Caco-2 (cell line): ENCODE measurements around the gene TRAF3IP1. TPM values are rescaled to one million over a fixed set of nuclear protein-coding genes. Genes with fewer than 3 reads are reported as not detected.
A peak's percentile ranks its signal among the peaks of the same experiment; 100 is the strongest.
"Not testable (repeated sequence)": the region's sequence is repeated elsewhere in the genome, so short reads cannot be mapped to it uniquely, and the experiment has no call there.

Experiments used
- BruUV-seq: library from RNA; stranded (reverse); fragments of 400-500 nt; replicated peaks from 2 replicates; lab custom pipeline; 2021; lab: Mats Ljungman, UMichigan
- CTCF ChIA-PET: fragments of 300-600 bp; sonication (Branson Sonifier 250); formaldehyde crosslinking; loops from one replicate; lab custom pipeline; 2022; ENCODE audit warnings: antibody characterized with exemption; lab: Charles Lee
- POLR2A ChIA-PET: fragments of 300-600 bp; sonication (Branson Sonifier 250); formaldehyde crosslinking; loops from one replicate; lab custom pipeline; 2022; ENCODE audit warnings: antibody characterized with exemption; lab: Charles Lee
- DNase-seq, 2 experiments: peaks; one replicate each; pipeline versions ENCODE4 v3.0.0 to v3.0.0-alpha.2; 2020 to 2022
- H3K27me3 ChIP-seq: replicated peaks from 2 replicates; pipeline ENCODE4 v1.6.0; 2011; ENCODE audit warnings: low read length; ENCODE audit not compliant: control insufficient read depth, insufficient read depth
- H3K36me3 ChIP-seq: 2 replicates; pipeline ENCODE4 v1.5.1; 2011; ENCODE audit warnings: low read length; ENCODE audit not compliant: control insufficient read depth, insufficient read depth
- H3K4me1 ChIP-seq: fragments of 250-450 bp; sonication (Bioruptor Pico); 2 replicates; pipeline ENCODE4 v1.5.1; 2020; ENCODE audit warnings: mild to moderate bottlenecking
- H3K4me3 ChIP-seq: 2 replicates; pipeline ENCODE4 v1.5.1; 2011; ENCODE audit warnings: low read depth, mild to moderate bottlenecking, control low read depth, low read length
- H3K9me3 ChIP-seq: fragments of 250-450 bp; sonication (Bioruptor Pico); 2 replicates; pipeline ENCODE4 v1.5.1; 2020; ENCODE audit warnings: mild to moderate bottlenecking, moderate library complexity
- H3K27ac Mint-ChIP-seq: one replicate; pipeline ENCODE4 v1.8.0; 2022; ENCODE audit warnings: mixed read lengths; ENCODE audit not compliant: unreplicated experiment
- H3K27me3 Mint-ChIP-seq: one replicate; pipeline ENCODE4 v1.8.0; 2022; ENCODE audit warnings: mixed read lengths; ENCODE audit not compliant: insufficient read depth, unreplicated experiment
- H3K36me3 Mint-ChIP-seq: one replicate; pipeline ENCODE4 v1.8.0; 2022; ENCODE audit warnings: mild to moderate bottlenecking, mixed read lengths; ENCODE audit not compliant: insufficient read depth, unreplicated experiment
- H3K4me1 Mint-ChIP-seq: one replicate; pipeline ENCODE4 v1.8.0; 2022; ENCODE audit warnings: low read depth, mixed read lengths; ENCODE audit not compliant: unreplicated experiment
- H3K4me3 Mint-ChIP-seq: one replicate; pipeline ENCODE4 v1.8.0; 2022; ENCODE audit warnings: mild to moderate bottlenecking, moderate library complexity, mixed read lengths; ENCODE audit not compliant: unreplicated experiment
- H3K9me3 Mint-ChIP-seq: one replicate; pipeline ENCODE4 v1.8.0; 2022; ENCODE audit warnings: mixed read lengths; ENCODE audit not compliant: unreplicated experiment
- intact Hi-C: fragments of 100-400 bp; cut with micrococcal nuclease; formaldehyde crosslinking; loops from one replicate; pipeline ENCODE4 v1.10.0; 2022; ENCODE audit not compliant: unreplicated experiment
- total RNA-seq: library from RNA; stranded (reverse); gene quantifications from 2 replicates; pipeline ENCODE4 v1.2.3, GENCODE V29; 2022
- TF ChIP-seq, protein P1 (sequence below), 2 experiments: fragments of 200-600 bp in 1 of 2; IDR thresholded peaks; 1 replicate in 1 of 2; 2 replicates in 1 of 2; pipeline versions ENCODE4 v1.5.1 to v1.8.0; 2011 to 2022; ENCODE audit warnings: antibody characterized with exemption in 1 of 2, control low read depth in 1 of 2, inconsistent platforms in 1 of 2, low read depth in 1 of 2, low read length in 1 of 2, mild to moderate bottlenecking in 1 of 2, moderate library complexity in 1 of 2; ENCODE audit not compliant: insufficient read depth in 1 of 2, severe bottlenecking in 1 of 2, unreplicated experiment in 1 of 2

The TRAF3IP1 gene
- total RNA-seq, 1 experiment from 2014 or later = 7.4 TPM

DNA sequence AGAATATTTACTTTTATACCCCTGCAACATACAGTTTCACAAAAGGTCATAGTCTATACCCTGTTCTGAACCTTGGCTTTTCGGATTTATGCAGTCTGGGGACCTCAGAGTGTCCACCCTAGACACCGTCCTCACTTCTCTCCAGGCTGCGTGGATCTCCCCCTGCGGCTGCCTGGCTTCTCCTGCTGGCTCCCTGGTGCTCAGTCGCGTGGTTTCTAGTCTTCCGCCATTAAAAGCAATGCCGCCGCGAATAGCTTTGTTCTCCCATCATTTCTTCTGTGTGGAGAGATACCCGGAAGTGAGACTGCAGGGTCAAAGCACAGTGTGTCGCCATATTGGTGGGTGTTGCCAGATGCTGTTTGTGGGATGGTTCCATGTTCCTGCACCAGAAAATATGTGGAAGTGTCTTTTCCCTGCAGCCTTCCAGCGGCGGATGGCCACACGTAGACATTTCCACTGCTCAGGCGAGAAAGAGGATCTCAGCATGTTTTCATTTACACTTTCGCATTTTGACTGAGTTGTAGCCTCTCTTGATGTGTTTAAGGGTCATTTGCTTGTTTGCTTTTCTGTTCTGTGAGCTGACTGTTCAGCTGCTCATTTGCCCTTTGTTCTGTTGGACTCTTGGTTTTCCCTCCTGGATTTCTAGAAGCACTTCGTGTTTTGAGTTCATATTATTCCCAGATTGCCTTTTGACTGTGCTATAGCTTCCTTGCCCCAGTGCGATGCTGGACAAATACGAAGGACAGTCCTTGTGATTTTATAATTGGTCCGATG, 83.5 kb downstream of the TRAF3IP1 start:
- BruUV-seq = no TSS peak
- intact Hi-C loops = no loop called here
- no peaks in the 10 kb centered on the region for H3K27me3 Mint-ChIP-seq
- TF ChIP-seq, protein P1, sequence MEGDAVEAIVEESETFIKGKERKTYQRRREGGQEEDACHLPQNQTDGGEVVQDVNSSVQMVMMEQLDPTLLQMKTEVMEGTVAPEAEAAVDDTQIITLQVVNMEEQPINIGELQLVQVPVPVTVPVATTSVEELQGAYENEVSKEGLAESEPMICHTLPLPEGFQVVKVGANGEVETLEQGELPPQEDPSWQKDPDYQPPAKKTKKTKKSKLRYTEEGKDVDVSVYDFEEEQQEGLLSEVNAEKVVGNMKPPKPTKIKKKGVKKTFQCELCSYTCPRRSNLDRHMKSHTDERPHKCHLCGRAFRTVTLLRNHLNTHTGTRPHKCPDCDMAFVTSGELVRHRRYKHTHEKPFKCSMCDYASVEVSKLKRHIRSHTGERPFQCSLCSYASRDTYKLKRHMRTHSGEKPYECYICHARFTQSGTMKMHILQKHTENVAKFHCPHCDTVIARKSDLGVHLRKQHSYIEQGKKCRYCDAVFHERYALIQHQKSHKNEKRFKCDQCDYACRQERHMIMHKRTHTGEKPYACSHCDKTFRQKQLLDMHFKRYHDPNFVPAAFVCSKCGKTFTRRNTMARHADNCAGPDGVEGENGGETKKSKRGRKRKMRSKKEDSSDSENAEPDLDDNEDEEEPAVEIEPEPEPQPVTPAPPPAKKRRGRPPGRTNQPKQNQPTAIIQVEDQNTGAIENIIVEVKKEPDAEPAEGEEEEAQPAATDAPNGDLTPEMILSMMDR (IDR thresholded peaks at IDR 0.05; ENCODE audit: insufficient read depth in 1 of 2, low read depth in 1 of 2, low read length in 1 of 2, severe bottlenecking in 1 of 2, unreplicated experiment in 1 of 2) = no peak
- H3K4me3 Mint-ChIP-seq = peak overlapping the region; percentile 41
- H3K27ac Mint-ChIP-seq = no peak overlapping the region
- H3K36me3 Mint-ChIP-seq = no peaks in the 10 kb centered on the region
- Histone ChIP-seq H3K9me3 (no peaks in the 10 kb centered on the region), H3K36me3 (no peaks in the 10 kb centered on the region), H3K4me3 (no peak overlapping the region), H3K4me1 (peaks cover 5% of the 10 kb centered on the region; the same call in 1 of the 2 replicates), H3K27me3 (no peaks in the 10 kb centered on the region)
- H3K4me1 Mint-ChIP-seq = no peaks in the 10 kb centered on the region
- POLR2A ChIA-PET = no interaction called here
- CTCF ChIA-PET = no interaction called here
- H3K9me3 Mint-ChIP-seq = no peaks in the 10 kb centered on the region
- DNase-seq = no peak

DNA sequence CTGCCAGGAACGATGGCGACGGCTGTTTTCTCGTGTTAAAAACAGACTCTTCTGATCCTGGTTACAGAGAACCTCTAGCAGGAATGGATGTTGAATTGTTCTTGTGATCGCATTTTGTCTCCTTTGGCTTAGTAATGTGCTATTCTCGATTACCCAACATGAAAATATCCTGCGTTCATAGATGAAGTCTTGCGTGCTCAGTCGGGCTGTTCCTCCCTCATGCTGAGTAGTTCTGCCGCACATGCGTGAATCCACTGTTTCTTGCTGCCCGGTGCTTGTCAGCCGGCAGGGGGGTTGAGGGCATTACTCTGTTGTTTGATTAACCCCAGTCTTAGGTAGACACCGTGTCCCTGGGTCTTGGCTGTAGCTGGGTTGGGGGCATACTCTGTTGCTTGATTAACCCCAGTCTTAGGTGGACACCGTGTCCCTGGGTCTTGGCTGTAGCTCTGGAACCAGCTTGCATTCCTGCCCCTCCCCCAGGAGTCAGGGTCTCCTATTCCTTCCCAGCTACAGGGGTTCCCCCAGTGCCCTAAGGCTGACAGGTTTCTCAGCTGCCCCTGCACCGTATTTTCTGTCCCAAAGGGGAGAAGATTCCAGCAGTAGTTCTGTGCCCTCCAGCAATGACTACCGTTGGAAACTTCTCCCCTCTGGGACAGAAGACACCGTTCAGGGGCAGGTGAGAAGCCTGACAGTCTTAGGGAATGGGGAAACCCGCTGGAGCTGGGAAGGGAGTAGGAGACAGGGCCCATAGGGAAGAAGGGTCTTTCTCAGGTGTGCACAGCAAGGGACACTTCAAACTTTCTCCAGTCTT, 84.3 kb downstream of the TRAF3IP1 start:
- Mint-ChIP-seq H3K4me3 (peak overlapping the region; percentile 41), H3K4me1 (no peaks in the 10 kb centered on the region), H3K27me3 (no peaks in the 10 kb centered on the region), H3K9me3 (no peaks in the 10 kb centered on the region), H3K36me3 (no peaks in the 10 kb centered on the region), H3K27ac (no peak overlapping the region)
- Histone ChIP-seq H3K36me3 (no peaks in the 10 kb centered on the region), H3K27me3 (no peaks in the 10 kb centered on the region), H3K4me3 (no peak overlapping the region), H3K4me1 (peaks cover 5% of the 10 kb centered on the region; the same call in 1 of the 2 replicates), H3K9me3 (no peaks in the 10 kb centered on the region)
- ChIA-PET POLR2A (no interaction called here), CTCF (no interaction called here)
- TF ChIP-seq, protein P1 (IDR thresholded peaks at IDR 0.05; ENCODE audit: insufficient read depth in 1 of 2, low read depth in 1 of 2, low read length in 1 of 2, severe bottlenecking in 1 of 2, unreplicated experiment in 1 of 2) = no peak
- intact Hi-C loops = no loop called here
- no peak for DNase-seq
- no TSS peak for BruUV-seq

DNA sequence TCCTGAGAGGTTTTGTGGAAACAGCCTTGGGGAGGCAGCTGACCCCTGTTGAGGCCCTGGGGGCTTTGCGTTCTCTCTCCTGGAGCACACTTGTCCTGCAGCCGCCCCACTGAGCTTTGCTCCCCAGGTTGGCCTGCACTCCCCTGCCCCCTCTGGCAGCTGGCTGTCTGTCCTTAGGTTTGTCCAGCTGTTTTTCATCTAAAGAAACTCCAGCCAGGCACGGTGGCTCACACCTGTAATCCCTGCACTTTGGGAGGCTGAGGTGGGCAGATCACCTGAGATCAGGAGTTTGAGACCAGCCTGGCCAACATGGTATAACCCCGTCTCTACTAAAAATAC, 84.9 kb downstream of the TRAF3IP1 start:
- DNase-seq, H3K4me3 ChIP-seq, H3K36me3 ChIP-seq, H3K27me3 ChIP-seq, H3K27me3 Mint-ChIP-seq, H3K4me1 Mint-ChIP-seq, intact Hi-C loops, H3K9me3 ChIP-seq, POLR2A ChIA-PET, H3K4me3 Mint-ChIP-seq, BruUV-seq, H3K36me3 Mint-ChIP-seq, H3K9me3 Mint-ChIP-seq, H3K4me1 ChIP-seq, H3K27ac Mint-ChIP-seq: not testable (repeated sequence)
- CTCF ChIA-PET = interaction anchor here (0.6 kb wide), 1 partner anchor 55 kb away, joined by 3 read pairs; no protein-coding TSS in a partner anchor
